GM21390 (cell line): Measurements from ENCODE around the gene TSPAN32.

Source experiments
- ATAC-seq: cut with Tn5 transposase; IDR thresholded peaks from one replicate; pipeline ENCODE4 v1.9.1; 2021; ENCODE audit not compliant: unreplicated experiment

TSPAN32 gene

DNA sequence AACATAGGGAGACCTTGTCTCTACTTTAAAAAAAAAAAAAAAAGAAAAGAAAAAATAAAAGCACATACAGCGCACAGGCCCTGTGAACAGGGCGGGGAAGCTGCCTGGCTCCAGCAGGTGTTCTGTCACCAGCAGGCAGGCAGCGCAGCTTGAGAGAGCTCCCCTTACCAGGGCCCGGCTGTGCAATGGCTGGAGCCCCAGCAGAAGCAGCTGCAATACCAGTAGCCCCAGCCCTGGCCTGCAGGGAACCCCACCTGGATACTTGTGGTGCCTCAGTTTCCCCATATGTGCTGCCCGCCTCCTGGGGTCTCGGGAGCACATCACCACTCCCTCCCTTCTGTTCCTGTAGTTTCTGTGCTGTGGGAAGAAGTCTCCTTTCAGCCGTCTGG, 12.3 kb downstream of the TSPAN32 start:
- no peak for ATAC-seq

DNA sequence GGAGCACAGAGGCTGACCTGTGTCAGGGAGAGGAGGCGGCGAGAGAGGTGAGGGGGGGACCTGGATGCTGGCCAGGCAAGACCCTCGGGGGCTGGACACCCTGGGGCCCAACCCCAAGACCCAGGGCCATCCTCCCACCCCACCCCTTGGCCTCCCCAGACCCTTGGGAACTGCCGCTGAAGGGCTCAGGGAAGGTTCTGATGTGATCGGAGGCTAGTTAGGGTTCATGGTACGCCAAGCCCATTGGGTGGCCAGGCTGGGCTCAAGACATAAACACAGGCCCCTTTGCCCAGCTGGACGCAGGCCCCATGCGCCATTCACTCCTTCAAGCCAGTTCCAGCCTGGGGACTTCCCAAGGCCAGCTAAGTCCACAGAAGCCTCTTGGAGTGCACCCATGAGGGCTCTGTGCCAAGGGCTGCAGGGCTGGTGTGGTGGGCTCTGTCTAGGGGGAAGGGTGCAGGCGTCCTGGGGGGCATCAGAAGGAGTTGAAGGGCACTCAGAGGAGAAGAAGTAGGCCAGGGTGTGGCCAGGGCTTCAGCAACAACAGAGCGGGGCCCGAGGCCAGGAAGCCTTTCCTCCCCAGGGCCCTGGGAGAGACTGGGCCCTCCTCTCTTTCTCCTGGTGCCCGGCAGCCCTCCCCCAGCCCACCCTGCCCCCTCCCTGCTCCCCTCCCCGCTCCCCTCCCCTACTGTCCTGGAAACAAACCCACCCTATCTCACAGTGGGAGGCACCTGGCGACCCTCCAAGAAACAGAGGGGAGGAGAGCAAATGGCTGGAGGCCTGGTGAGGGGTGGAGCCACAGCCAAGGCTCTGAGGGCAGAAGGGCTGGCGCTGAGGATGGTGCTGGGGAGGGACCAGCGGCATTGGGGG, 12.9 kb downstream of the TSPAN32 start:
- no peak for ATAC-seq

DNA sequence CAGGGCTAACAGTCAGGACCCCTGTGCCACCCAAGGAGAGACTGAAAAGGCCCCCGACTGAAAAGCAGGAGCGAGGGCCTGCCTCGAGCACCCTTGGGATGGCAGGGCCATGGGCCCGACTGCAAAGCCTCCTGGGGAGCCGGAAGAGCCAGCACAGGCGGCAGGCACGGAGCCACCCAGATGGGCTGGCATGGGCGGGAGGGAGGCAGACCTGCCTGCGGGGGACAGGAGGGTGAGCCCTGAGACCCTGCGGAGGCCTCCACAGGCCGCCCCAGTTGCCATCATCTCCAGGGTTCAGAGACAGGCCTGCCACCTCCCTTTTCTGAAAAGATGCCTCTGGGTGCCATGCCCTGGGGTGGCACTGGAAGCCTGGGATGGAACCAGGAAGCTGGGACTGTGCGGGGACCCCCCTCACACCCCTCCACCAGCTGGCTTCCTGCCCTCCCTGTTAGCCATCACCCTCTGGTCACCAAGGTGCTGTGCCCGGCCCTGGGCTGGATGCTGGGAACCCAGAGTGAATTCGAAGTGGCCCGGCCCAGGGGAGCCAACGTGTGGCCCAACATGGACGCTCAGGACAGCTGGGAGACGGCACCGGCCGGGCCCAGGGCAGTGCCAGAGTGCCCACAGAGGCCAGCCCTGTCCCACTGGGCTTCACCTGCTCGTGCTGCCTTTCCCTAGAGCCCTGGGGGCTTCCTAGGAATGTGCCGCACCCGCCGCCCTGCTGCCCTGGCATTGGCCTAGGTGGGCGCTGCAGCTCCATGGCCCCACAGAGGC, 13.8 kb downstream of the TSPAN32 start:
- ATAC-seq = no peak

DNA sequence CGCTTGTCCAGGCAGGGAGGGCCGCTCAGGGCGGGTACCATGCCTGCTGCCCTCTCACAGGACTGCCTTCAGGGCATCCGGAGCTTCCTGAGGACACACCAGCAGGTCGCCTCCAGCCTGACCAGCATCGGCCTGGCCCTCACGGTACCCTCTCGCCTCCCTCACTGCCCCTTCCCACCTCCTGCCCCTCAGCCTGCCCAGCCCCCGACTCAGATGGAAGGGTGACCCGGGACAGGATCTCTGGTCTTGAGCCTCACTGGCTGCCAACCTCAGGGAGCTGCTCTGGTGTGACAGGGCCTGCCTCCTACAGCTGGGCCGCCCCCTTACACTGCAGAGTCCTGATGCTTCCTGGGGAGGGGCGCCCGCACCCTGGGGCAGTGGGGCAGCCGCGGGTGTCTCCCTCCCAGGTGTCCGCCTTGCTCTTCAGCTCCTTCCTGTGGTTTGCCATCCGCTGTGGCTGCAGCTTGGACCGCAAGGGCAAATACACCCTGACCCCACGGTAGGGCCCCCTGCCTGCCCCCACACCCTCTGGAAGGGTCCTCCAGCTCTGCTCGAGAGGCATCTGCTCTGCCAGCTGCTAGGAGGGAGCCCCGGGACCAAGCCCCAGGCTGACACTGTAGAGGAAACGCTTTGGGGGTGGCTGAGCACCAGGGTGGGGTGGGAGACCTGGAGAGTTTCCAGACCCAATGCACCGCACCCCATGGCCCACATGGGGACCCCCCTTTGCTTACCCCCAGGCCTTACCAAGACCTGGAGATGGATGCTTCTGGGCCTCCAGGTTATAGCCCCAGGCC, 14.6 kb downstream of the TSPAN32 start:
- no peak for ATAC-seq

DNA sequence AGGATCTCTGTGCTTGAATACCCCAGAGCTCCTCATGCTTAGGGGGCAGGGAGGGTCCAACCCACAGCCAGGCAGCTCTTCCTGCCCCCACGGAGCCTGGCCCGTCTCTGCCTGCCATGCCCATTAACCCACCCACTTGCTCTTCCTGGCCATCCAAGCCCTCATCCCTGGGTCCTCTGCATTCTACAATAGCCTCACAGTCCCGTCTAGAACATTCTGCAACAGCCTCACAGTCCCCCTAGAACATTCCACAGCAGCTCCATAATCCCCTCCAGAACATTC, 15.1 kb downstream of the TSPAN32 start:
- no peak for ATAC-seq

DNA sequence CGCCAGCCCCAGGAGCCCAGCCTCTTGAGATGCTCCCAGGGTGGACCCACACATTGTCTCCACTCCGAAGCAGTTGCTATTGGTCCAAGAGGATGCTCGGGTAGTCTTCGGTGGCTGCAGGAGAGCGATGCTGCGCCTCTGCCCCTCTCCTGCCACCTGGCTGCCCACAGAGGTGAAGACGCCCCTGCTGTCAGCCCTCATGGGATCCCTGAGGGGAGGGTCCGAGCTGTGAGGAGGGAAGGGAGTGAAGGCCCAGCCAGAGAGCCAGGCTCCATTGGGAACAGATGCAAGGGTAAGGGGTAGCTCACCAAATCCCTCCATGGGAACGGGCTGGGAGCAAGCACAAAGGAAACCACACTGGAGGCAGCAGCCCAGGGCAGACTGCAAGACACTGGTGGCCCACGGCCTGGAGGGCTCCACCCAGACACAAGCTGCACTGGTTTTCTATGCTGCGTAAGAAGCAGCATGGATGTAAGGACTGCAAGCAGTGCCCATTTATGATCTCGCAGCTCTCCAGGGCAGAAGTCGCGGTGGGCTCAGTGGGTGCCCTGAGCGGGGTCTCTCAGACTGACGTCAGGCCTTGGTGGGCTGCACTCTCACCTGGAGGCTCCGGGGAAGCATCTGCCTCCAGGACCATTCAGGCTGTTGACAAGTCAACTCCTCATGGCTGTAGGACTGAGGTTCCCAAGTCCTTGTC, 15.7 kb downstream of the TSPAN32 start:
- no peak for ATAC-seq

DNA sequence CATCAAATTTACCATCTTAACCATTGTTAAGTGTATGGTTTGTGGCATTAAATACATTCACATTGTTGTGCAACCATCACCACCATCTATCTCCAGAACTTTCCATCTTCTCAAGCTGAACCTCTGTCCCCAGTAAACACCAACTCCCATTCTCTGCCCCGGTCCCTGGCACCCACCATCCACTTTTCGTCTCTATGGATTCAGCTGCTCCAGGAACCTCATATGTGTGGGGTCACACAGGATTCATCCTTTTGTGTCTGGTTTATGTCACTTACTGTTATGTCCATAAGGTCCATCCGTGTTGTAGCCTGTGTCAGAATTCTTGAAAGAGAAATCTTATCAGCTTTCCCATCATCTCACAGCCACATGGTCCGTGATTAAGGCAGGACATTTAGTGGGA, 16.3 kb downstream of the TSPAN32 start:
- ATAC-seq = no peak

DNA sequence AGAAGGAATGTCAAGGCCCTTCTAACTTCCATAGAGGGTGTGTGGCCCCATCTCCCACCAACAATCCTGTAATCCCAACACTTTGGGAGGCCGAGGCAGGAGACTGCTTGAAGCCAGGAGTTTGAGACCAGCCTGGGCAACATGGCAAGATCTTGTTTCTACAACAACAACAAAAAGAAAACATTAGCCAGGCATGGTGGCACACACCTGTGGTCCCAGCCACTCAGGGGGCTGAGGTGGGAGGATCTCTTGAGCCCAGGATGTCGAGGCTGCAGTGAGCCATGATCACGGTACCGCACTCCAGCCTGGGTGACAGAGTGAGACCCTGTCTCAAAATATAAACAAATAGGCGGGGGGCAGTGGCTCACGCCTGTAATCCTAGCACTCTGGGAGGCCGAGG, 16.9 kb downstream of the TSPAN32 start:
- no peak for ATAC-seq

DNA sequence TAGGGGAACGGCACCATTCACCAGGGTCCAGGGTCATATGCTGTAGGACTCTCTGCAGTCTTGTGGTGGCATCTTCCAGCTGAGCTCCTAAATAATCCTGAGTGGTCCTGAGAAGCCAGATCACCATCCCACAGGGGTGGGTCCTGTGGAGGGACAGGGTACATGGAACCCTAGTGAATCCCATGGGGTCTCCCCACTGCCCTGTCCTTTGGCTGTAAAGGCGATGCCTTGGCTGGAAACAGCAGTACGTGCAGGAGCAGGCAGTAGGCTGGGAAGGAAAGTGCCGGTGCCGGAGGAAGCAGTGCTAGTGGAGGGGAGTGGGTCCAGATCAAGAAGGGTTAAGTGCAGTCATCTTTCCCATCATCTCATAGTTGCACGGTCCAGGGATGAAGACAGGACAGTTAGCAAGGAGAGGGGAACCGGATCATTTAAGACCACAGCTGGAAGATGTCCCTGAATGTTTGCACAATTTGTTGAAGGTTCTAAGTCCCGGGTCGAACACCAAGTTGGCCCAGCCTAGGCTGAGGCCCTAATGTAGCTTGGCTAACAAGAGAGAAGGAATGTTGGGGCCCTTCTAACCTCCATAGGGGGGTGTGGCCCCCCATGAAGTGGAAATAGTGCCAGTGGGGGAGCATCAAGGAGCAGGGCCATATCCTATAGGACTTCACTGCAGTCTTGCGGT, 18.1 kb downstream of the TSPAN32 start:
- ATAC-seq = no peak

DNA sequence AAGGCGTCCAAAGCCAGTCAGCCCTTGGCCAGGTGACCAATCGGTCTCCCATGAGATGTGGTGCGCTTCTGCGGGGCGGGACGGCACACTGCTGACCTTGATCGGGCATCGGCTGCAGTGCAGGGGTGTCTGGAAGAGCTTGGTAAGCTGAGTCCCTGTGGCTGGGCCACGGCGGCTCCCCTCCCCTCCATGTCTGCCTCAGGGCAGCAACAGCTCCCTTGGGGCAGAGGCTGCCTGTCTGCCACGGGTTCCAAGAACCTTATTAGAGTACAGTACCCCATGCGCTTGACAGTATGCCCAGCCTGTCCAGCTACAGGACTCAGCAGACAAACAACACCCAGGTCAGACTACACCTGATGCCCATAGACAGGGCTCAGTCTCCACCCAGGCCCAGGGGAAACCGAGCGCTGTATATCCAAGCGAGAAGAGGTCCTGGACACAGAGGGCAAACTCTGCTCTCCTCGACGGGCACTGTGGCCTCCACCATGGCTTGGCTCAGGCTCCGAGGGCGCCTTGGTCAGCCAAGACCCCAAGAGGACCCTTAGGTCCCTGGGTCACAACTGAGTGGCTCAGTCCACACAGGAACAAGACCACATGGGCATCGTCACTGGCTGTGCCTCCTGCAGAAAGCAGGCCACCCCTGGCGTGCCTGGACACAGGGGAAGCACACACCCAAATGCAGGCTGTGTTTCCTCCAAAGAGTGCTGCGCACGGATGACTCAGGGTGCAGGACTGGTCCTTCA, 18.9 kb downstream of the TSPAN32 start:
- no peak for ATAC-seq

DNA sequence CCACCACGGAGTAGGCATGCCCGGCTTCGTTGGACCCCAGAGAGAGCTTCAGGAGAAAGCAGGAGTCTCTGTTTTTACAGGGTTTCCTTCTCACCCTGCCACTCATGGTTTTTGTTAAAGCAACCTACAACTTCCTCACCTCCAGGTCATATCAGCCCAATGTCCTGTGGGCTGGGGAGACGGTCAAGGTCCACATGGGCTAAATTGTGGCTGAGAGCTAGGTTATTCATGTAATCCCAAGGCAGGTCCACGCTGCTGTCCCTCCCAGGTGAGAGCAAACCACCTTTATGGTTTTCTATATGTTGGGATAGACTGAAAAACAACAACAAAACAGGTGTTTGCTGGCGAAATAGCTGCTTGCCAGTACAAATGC, 19.5 kb downstream of the TSPAN32 start:
- ATAC-seq = no peak

DNA sequence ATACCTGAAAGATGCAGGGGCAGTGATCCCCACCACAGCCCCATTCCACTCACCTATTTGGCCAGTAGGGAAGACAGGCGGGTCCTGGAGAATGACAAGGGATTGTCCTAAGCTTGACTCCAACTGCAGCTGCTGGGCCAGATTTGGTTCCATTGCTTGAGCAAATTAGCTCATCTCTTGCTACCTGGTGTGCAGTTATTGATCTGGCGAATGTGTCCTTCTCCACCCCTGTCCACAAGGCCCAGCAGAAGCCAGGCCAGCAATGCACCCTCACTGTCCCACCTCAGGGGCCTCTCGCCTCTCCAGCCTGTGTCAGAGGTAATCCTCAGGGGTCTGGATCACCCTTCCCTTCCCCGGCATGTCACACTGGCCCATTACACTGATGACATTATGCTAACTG, 23.3 kb downstream of the TSPAN32 start:
- no peak for ATAC-seq

DNA sequence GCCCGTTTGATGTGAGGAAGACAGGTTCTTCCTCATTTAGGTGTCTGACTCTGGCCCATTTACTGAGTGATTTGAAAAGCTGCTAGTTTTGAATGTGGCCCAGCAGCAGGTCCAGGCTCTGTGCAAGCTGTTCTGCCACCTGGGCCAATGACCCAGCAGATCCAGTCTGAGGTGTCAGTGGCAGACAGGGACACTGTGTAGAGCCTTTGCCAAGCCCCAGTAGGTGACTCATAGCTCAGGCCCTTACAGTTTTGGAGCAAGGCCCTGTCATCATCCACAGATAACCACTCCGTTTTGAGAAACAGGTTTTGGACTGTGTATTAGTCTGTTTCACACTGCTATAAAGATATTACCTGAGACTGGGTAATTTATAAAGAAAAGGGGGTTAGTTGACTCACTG, 23.9 kb downstream of the TSPAN32 start:
- ATAC-seq = no peak

DNA sequence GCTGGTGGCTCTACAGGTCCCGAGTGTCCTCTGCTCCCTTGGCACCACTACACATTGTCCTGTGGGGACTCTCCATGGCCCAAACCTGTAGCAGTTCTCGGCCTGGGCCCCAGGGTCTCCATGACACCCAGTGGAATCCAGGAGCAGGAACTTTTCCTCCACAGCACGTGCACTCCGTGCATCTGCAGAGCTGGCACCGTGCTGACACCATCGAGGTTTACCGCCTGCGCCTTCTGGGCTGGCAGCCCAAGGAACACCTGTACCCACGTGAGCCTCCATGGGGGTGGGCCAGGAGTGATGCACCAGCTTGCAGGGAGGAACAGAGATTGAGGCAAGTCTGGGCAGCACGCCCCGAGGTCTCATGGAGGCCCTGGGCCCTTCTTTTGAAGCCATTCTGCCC, 25.2 kb downstream of the TSPAN32 start:
- no peak for ATAC-seq

DNA sequence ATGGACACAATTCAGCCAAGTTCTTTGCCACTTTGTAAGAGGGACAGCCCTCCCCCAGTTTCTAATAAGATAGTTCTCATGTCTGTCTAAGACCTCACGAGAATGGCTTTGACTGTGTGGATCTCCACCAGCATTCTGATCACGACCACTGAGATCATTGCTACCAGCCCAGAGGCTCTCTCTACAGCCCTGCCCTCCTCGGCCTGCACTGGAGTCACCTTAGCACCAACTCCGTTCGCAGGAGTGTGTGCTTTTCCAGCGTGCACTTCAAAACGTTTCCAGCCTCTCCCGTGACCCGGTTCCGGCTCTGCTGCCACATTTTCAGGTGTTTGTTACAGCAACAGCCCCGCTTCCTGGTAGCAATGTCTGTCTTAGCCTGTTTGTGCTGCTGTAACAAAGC, 26.2 kb downstream of the TSPAN32 start:
- ATAC-seq = no peak

DNA sequence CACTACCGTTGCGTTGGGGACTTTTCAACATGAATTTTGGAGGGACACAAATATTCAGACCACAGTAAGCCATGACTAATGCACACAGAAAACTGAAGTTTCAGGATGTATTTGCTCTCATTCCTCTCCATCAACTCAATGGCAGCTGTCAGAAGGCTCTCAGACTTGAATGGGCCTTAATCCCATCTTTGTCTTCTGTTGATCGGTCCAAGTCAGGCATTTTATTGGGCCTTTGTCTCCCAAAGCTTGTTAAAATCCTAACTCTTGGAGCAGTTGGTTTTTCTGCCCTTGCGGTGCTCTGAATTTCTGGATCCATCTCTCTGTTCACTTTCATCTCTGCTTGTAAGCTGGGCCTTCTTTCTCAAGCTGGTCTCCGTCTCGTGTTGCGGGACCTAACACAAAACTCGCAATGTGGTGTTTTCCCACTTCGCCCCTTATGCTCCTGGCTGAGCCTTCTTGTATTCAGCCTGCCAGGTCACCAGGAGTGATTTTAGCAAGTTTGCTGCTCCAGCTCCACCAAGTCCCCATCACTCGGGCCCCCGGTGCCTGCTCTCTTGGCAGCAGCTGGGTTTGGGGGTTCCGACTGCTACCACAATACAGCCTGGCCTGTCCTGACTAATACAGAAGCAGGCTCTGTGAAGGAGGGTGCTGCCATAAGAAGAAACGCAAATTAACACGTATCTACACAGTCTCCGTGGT, 27.0 kb downstream of the TSPAN32 start:
- ATAC-seq = no peak

DNA sequence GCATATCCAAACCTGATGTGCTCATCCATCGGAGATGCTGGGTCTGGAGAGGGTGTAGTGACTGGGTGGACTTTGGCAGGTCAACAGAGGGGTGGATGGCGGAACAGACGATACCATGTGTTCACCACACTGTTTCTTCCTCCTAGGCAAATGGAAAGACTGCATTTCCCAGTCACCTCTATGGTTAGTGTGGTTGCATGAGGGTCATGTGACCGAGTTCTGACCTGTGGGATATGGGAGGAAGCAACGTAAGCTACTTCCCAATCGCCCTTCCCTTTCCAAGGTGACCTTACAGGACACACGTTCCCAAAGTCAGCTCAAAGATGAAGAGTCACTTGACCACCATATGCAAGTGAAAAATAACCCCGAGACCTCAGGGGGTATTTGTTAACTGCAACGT, 27.7 kb downstream of the TSPAN32 start:
- ATAC-seq = no peak

DNA sequence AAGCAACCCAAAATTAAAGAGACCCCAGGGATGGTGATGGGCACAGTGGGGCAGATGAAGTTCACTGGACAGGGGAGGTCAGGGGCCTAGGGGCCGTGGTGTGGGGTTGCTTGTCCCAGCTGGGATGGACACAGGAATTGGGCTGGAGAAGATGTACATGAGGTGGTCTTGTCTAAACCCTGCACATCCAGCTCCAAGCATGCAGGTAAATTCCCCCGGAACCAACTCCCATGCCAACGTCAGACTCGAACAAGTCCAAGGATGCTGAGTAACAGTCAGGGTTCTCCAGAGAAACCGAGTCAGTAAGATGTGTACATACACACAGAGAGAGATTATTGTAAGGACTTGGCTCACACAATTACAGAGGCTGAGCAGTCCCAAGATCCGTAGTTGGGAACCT, 28.9 kb downstream of the TSPAN32 start:
- ATAC-seq = no peak

DNA sequence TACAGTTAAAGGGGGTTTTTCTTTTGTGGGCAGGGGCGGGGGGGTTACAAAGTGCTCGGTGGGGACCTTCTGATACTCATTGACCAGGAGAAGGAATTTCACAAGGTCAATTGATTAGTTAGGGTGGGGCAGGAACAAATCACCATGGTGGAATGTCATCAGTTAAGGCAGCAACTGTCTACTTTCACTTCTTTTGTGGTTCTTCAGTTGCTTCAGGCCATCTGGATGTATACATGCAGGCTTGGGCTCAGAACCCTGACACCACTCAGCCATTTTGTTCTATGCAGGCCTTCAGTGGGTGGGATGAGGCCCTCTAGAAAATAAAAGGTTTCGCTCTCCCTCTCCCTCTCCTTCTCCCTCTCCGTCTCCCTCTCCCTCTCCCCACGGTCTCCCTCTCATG, 29.6 kb downstream of the TSPAN32 start:
- no peak for ATAC-seq
